HG02884 (cell line): ENCODE measurements around the gene KCNK17.

Experiments
- ATAC-seq: cut with Tn5 transposase; IDR thresholded peaks from one replicate; pipeline ENCODE4 v1.9.1; 2021; ENCODE audit warnings: mild to moderate bottlenecking, moderate library complexity; ENCODE audit not compliant: unreplicated experiment

Gene KCNK17

GRCh38 chr6:39339096-39339867 is 25.1 kb upstream of the KCNK17 start:
- no peak for ATAC-seq

GRCh38 chr6:39338397-39338796 is 24.2 kb upstream of the KCNK17 start:
- ATAC-seq = no peak

GRCh38 chr6:39335780-39336545 is 21.7 kb upstream of the KCNK17 start:
- ATAC-seq = no peak

GRCh38 chr6:39333644-39334438 is 19.6 kb upstream of the KCNK17 start:
- no peak for ATAC-seq

GRCh38 chr6:39330476-39330875 is 16.3 kb upstream of the KCNK17 start:
- ATAC-seq = no peak

GRCh38 chr6:39330057-39330456 is 15.8 kb upstream of the KCNK17 start:
- ATAC-seq = peak; percentile 80

- ATAC-seq = no peak
These were observed 13.8 kb upstream of the KCNK17 start for GRCh38 chr6:39328066-39328465.

- no peak for ATAC-seq
These were observed 13.3 kb upstream of the KCNK17 start for GRCh38 chr6:39327507-39327906.

GRCh38 chr6:39322306-39322850 is 8.2 kb upstream of the KCNK17 start, which contains the start of gene KCNK16:
KCNK16 (minus strand) TSS chr6:39322702; CDS start chr6:39322540, 162 bp downstream.
- ATAC-seq = no peak

DNA sequence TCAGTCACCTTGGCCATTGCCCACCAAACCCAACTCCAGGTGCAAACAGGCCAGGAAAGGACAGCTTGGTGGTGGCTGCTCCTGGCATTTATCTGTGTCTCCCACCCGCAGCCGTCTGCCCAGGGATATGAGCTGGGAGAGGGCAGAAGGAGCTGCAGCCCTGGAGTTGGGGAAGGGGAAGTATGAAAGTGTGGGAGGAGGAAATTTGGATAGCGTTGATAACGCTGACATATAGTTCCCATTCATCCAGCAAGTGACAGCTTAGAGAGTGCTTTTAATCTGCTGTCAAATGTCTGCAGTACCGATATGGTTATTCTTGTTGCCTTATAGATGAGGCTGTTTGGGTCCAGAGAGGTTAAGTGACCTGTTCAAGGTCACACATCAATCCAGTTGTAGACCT is 7.5 kb upstream of the KCNK17 start:
- ATAC-seq = no peak

GRCh38 chr6:39320363-39320984 is 6.3 kb upstream of the KCNK17 start:
- no peak for ATAC-seq

DNA sequence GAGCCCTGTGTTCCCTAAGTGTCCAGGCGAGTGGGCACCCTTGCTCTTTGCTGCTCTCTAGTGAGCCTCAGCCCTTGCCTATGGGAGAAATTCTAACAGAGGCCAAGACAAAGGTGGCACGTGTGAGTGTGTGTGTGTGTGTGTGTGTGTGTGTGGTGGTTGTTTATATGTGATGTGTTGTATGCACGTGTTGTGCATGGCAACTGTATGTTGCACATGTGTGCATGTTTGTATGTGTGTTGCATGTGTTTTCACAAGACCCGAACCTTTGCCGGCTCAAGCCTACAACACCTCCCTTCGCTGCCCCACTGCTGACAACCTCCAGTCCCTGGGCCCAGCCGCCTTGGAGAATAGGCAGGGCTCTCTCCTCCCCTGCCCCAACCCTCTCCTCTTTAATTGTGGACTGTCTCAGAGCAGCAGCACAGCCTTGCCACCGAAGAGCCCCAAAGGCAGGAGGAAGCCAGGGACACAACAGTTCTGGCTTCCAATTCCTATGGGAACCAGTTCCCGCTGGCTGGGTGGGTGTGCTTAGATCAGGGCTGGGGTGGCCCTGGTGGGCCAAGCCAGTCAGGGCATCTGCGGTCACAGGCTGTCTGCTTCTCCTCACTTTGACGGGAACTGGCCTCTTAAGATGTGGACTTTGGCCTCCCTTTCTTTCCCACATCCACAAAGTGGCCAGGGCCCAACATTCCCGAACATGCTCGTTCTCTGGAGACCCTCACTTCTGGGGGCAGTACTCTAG is 5.6 kb upstream of the KCNK17 start:
- ATAC-seq = no peak

DNA sequence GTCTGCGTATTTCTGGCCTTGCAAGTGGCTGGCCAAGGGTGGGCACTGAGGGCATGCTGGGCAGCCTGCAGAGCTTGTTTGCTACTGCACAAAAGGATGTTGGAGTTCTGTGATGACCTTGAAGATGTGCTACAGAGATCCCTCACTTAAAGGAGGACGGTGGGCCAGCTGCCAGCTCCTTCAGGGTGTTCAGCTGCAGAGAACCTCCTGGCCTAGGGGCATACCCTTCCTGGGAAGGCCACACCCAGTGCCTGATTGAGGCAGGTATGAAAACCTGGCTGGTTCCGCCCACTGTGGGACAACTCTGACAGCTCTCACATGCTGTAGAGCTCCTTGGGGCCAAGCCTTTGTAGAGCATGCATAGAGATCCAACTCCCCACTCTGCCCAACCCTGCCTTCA is 3.0 kb upstream of the KCNK17 start:
- no peak for ATAC-seq

DNA sequence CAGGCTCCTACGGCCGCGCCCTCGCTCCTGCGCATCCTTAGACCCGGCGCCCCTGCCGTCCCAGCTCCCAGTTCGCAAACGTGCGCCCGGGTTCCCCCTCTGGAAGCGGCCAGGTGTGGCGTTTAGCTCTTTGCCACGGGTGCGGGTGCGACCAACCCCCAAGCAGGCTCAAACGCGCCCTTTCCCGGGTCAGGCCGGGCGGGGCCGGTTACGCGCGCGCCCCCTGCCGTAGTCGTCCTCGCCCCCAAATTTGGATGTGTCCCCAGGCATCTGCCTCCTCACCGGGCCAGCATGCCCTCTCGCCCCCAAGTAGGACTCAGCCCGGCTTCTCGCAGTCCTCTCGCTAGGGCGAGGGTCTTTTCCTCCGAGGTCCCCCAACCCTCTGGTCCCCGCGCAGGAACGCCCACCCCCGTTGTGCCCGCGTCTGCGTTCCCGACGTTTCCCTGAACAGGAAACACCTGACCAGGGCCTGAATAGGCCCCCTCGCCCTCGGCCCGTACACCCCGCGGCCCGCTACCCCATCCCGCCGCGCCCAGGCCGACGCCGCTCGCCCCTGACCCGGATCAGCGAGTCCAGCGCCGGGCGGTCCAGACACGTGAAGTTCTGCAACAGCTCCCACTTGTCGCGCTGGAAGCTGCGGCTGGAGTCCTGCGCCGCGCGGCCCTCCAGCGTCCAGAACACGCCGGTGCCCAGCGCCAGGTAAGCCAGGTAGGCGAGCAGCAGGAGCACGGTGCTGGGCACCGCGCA is 520 bp downstream of the KCNK17 start:
- no peak for ATAC-seq

GRCh38 chr6:39312912-39313525 is 1.2 kb downstream of the KCNK17 start:
- no peak for ATAC-seq

GRCh38 chr6:39310542-39310941 is 3.7 kb downstream of the KCNK17 start:
- no peak for ATAC-seq

DNA sequence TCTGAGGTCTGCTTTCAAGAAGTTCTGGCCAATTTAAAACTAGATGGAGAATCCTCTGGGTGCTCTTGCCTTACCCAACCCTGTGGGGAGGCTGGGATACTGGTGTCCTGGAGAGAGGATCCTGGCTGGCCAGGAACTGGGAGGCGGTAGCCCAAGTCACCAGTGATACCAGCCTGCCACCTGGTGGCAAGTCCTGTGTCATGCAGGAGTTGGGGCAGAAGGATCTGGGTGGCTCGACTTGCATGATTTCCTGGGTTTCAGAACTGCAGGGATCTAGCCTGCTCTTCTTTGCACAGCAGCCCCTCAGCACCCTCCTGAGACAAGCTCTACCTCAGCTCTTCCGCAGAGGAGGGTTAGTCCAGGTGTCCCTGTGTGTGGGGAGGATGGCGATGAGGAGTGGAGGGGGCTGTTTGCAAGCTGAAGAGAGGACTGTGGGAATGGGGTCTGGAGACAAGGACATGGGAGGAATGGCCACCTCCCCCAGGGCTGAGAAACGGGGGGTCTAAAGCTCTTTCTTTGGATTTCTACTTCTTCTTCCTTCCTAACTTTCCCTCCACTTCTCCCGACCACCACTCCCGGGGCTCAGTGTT is 4.2 kb downstream of the KCNK17 start:
- no peak for ATAC-seq

GRCh38 chr6:39307462-39307861 is 6.8 kb downstream of the KCNK17 start:
- no peak for ATAC-seq
